ENCODE results near the gene SELENOH. TPM values are rescaled to one million over a fixed set of nuclear protein-coding genes. Genes with fewer than 3 reads are reported as not detected.
"Not testable (repeated sequence)": the region's sequence is repeated elsewhere in the genome, so short reads cannot be mapped to it uniquely, and the experiment has no call there.

Gene SELENOH
- 275 and 279 TPM in 2 replicates for total RNA-seq (2014; rRNA removed; shearing (Covaris generic))

- peak; percentile 97 for DNase-seq (ENCODE audit: low read depth)
These were observed at the start of gene SELENOH for GRCh38 chr11:57741132-57742086. Gene SELENOH (plus strand): TSS chr11:57741491. CDS start chr11:57741596, 105 bp downstream.

DNA sequence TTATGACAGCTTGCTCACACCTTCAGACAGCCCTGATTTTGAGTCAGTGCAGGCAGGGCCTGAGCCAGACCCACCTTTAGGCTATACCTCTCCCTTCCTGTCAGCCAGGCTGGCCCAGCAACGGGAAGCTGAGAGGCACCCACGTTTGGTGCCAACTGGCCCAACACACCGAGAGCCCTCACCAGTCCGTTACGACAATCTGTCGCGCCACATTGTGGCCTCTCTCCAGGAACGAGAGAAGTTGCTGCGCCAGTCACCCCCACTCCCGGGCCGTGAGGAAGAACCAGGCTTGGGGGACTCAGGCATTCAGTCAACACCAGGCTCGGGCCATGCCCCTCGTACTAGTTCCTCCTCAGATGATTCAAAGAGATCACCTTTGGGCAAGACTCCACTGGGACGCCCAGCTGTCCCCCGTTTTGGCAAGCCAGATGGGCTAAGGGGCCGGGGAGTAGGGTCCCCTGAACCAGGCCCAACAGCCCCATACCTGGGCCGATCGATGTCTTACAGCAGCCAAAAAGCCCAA lies 42.4 kb upstream of the SELENOH start:
- DNase-seq (ENCODE audit: low read depth): no peak

- DNase-seq (ENCODE audit: low read depth): no peak
These were observed 41.5 kb upstream of the SELENOH start for GRCh38 chr11:57699813-57700212.

DNA sequence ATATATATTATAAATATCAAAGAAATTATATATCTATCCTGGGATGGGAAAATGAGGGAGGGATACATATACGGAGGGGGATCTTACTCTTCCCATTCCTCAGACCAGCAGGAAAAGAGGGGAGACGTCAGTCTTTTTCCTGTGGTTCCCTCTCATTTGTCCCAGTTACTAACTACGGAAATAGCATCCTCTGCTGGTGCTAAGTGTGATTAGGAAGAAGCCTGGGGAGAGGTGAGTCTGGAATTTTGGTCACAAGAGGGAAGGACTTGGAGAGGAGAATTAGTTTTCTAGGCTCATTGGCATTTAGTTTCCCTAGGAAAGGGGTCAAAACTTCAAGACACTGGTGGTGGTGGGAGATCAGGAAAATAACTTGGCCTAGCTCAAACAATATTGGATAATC lies 40.9 kb upstream of the SELENOH start:
- no peak for DNase-seq (ENCODE audit: low read depth)

GRCh38 chr11:57703341-57703740 lies 38.0 kb upstream of the SELENOH start:
- DNase-seq (ENCODE audit: low read depth): no peak

- DNase-seq (ENCODE audit: low read depth): no peak
These were observed 36.4 kb upstream of the SELENOH start for GRCh38 chr11:57704932-57705331.

DNA sequence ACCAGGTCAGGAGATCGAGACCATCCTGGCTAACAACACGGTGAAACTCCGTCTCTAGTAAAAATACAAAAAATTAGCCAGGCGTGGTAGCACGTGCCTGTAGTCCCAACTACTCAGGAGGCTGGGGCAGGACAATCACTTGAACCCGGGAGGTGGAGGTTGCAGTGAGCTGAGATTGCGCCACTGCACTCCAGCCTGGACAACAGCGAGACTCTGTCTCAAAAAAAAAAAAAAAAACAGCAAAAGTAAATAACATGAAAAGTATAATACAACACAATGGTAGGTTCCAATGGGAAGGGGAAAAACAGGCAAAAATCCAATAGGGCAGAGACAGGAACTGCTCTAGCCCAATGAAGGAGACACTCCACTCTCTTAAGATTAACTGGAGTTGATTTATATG lies 35.9 kb upstream of the SELENOH start:
- not testable (repeated sequence) for DNase-seq (ENCODE audit: low read depth)

DNA sequence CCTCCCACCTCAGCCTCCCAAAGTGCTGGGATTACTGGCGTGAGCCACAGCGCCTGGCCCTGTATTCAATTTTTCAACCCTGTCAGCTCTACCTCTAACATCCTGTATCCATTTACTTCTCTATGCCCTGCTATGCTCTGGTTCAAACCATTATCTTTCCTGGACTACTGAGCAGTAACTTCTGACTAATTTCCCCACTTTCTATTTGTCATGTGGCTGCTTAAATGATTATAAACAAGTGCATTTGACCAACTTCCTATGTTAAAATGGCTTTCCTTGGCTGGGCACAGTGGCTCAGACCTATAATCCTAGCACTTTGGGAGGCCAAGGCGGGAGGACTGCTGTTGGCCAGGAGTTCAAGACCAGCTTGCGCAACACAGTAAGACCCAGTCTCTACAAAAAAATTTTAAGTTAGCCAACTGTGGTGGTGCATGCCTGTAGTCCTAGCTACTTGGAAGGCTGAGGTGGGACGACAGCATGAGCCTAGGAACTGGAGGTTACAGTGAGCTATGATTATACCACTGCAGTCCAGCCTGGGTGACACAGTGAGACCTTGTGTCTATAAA lies 31.4 kb upstream of the SELENOH start:
- no peak for DNase-seq (ENCODE audit: low read depth)

- DNase-seq (ENCODE audit: low read depth): peak; percentile 89
These were observed 29.7 kb upstream of the SELENOH start, which contains the start of gene MED19 for GRCh38 chr11:57711414-57712255. Gene MED19 (minus strand): TSS chr11:57712215. CDS start chr11:57712179, 36 bp downstream.

DNA sequence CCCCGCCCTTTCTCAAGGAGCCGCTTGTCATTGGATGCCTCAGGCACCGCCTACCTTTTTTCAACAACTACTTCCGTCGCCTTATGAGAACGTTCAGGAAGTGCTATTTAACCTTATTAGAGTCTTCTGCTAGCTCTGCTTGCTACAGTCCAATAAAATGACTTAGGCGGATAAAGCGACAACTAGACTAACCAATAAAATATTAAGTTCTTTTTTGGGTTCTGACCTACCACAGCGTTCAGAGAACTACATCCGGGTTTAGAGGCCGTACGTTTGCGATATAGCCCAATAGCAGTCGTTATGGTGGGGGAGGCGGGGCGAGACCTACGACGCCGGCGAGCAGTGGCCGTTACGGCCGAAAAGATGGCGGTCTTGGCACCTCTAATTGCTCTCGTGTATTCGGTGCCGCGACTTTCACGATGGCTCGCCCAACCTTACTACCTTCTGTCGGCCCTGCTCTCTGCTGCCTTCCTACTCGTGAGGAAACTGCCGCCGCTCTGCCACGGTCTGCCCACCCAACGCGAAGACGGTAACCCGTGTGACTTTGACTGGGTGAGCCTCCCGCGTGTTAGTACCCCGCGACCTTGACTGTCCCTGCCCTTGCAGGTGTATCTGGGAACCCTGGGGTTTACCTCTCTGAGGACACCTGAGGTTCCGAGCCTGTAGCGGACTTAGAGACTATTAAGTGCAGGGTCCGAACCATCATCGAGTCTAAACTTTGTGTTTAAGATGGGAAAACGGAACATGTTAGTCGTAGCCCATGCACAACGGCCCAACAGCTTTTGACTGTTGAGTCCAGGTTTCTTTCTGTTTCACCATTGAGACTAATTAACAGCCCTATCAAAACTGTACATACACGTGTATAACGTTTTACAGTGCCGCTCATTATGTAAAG lies 28.8 kb upstream of the SELENOH start, which contains the start of gene TMX2:
Gene TMX2 (plus strand): TSS at position 338 of the 895 bp plus-strand sequence. CDS start 26 bp downstream, at position 364.
- peak; percentile 100 for DNase-seq (ENCODE audit: low read depth)

- DNase-seq (ENCODE audit: low read depth): no peak
These were observed 27.5 kb upstream of the SELENOH start for GRCh38 chr11:57713835-57714234.

DNA sequence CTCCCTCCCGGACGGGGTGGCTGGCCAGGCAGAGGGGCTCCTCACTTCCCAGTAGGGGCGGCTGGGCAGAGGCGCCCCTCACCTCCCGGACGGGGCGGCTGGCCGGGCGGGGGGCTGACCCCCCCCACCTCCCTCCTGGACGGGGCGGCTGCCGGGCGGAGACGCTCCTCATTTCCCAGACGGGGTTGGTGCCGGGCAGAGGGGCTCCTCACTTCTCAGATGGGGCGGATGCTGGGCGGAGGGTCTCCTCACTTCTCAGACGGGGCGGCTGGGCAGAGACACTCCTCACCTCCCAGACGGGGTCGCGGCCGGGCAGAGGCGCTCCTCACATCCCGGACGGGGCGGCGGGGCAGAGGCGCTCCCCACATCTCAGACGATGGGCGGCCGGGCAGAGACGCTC lies 24.6 kb upstream of the SELENOH start:
- DNase-seq (ENCODE audit: low read depth): not testable (repeated sequence)

- no peak for DNase-seq (ENCODE audit: low read depth)
These were observed 14.1 kb upstream of the SELENOH start for GRCh38 chr11:57727185-57727584.

DNA sequence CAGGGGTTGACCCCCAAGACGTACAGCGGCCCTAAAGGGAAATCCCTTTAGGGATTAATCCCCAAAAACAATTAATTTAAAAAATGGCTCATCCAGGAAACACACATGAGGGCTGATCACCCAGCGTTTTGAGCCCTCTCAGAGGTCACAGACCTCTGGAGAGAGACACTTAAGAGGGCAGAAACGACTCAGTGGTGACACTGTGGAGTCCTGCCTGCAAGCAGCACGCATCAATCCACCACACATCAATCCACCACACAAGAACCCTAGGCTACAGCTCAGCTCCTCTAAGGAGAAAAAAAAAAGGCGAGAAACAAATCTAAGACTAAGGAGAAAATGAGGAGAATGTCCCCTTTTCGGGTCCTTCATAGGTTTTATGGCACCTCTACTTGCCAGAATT lies 12.5 kb upstream of the SELENOH start:
- DNase-seq (ENCODE audit: low read depth): no peak

GRCh38 chr11:57729479-57729878 lies 11.8 kb upstream of the SELENOH start:
- no peak for DNase-seq (ENCODE audit: low read depth)

DNA sequence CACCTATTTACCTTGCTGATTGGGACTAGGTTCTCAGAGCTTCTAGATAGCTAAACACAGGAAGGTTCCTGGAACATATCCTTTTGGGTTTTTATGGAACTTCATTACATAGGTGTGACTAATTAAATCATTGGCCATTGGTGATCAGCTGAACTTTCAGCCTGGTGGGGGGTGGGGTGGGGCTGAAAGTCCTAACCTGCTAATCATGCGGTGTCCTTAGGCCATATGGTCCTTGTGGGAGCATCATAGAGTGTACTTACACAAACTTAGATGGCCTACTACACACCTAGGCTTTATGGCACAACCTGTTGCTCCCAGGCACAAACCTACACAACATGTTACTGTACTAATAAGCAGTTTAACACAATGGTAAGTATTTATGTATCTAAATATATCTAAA lies 8.6 kb upstream of the SELENOH start:
- DNase-seq (ENCODE audit: low read depth): no peak

- DNase-seq (ENCODE audit: low read depth): no peak
These were observed 5.5 kb upstream of the SELENOH start for GRCh38 chr11:57735619-57736298.

GRCh38 chr11:57742087-57742452 lies 779 bp downstream of the SELENOH start:
- no peak for DNase-seq (ENCODE audit: low read depth)

DNA sequence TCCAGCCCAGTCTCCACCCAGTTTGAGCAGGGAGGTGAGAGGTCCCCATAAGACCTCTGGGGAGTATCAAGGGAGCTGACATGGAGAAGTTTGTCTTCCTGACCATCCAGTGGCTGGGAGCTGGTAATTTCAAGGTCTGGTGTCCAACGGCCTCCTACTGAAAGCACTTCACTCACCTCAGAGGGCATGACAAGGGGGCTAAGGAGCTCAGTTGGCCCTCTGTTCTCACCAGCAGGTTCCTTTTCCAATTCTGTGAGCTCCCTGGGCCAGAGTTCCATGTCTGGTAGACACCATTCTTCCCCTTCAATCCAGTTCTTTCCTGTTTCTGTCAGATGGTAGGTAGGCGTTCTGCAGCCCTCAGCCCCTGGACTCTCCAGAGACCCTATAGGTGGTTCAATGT lies 3.1 kb downstream of the SELENOH start:
- DNase-seq (ENCODE audit: low read depth): no peak

GRCh38 chr11:57745206-57745605 lies 3.9 kb downstream of the SELENOH start:
- DNase-seq (ENCODE audit: low read depth): no peak
